ENCODE results near the gene PTBP2. TPM values are rescaled to one million over a fixed set of nuclear protein-coding genes. Genes with fewer than 3 reads are reported as not detected.

PTBP2 gene
- total RNA-seq, 1 experiment from 2014 or later: 13.2 TPM

DNA sequence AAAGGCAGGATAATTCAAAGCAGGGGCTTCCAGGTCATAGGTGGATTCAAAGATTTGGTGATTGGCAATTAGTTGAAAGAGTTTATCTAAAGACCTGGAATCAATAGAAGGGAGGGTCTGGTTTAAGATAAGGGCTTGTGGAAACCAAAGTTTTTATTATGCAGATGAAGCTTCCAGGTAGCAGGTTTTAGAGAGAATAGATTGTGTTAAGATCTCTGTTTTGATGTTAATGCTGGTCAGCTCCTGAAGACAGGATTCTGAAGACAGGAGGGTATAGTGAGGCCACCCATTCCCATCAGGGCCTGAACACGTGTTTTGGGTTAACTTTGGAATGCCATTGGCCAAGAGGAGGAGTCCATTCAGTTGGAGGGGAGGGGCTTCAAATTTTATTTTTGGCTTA lies 6.1 kb upstream of the PTBP2 start:
- H3K4me2 ChIP-seq (ENCODE audit: low read length): no peak overlapping the region
- CTCF ChIA-PET: no interaction called here
- no peaks in the 10 kb centered on the region for H3K9me2 ChIP-seq (ENCODE audit: insufficient read depth)
- no peak overlapping the region for H3K9ac ChIP-seq (ENCODE audit: low read length)
- H4K20me1 ChIP-seq (ENCODE audit: insufficient read depth): no peaks in the 10 kb centered on the region
- H3K4me3 ChIP-seq (replicated peaks in 1 of 2; ENCODE audit: low read depth in 1 of 2, low read length in 2 of 2): no peak overlapping the region
- intact Hi-C loops (cut with micrococcal nuclease): no loop called here
- DNase-seq (ENCODE audit: low read depth, low spot score): no peak
- POLR2A ChIA-PET: no interaction called here
- no peaks in the 10 kb centered on the region for H3K36me3 ChIP-seq (ENCODE audit: control insufficient read depth in 1 of 2, insufficient read depth in 2 of 2, low read length in 2 of 2)
- no peaks in the 10 kb centered on the region for H3K4me1 ChIP-seq (ENCODE audit: control insufficient read depth in 1 of 2, insufficient read depth in 2 of 2, low read length in 2 of 2)
- no peaks in the 10 kb centered on the region for H3K27me3 ChIP-seq (ENCODE audit: insufficient read depth, low read length)
- TF ChIP-seq ZNF274 (IDR thresholded peaks at IDR 0.05; ENCODE audit: low read depth, low read length): no peak
- no peak for TF ChIP-seq CEBPB (IDR thresholded peaks at IDR 0.05; ENCODE audit: low read depth)
- no peak for TF ChIP-seq POLR2AphosphoS5 (IDR thresholded peaks at IDR 0.05; ENCODE audit: low read depth, low read length)
- no peak for TF ChIP-seq SP1 (IDR thresholded peaks at IDR 0.05; ENCODE audit: low read depth)
- no peaks in the 10 kb centered on the region for H3K79me2 ChIP-seq (ENCODE audit: insufficient read depth, low read length)
- H3K27ac ChIP-seq (ENCODE audit: low read depth, low read length): no peak overlapping the region
- BruUV-seq (replicated peaks): no TSS peak
- H3K9me3 ChIP-seq (ENCODE audit: control insufficient read depth in 1 of 2, insufficient read depth in 1 of 2, low read depth in 1 of 2, low read length in 2 of 2): no peaks in the 10 kb centered on the region
- ATAC-seq: no peak
- no peak overlapping the region for H2AFZ ChIP-seq (ENCODE audit: low read depth, low read length, poor library complexity, severe bottlenecking)
- RAD21 ChIA-PET (ENCODE audit: low non-redundant PET in 1 of 2, low total read pairs in 2 of 2, uncharacterized antibody in 2 of 2, unreplicated experiment in 2 of 2): no interaction called here

DNA sequence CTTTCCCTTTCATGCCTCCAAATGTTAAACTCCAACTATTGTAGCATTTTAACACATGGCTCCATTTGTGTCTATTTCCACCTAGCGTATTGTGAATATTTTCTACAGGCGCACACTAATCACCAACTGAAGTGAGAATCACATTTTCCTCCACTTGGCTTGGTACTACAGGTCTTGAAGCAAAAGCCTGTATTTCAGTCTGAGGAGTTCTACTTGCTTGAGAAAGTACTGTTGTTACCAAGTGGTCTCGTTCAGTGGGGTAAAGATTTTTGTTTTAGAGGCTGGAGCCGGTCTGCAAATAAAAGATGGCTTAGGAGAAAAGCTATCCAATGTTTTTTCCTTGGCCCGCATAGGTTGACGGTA lies 550 bp upstream of the PTBP2 start:
- Histone ChIP-seq H2AFZ (ENCODE audit: low read depth, low read length, poor library complexity, severe bottlenecking) (peak overlapping the region; percentile 90), H3K36me3 (ENCODE audit: control insufficient read depth in 1 of 2, insufficient read depth in 2 of 2, low read length in 2 of 2) (0 out of 4 replicates have a peak, but pooled peaks cover 0 to 3% of the 10 kb centered on the region in 2 experiments), H3K4me3 (replicated peaks in 1 of 2; ENCODE audit: low read depth in 1 of 2, low read length in 2 of 2) (peak overlapping the region; percentile 62 to 99), H3K27ac (ENCODE audit: low read depth, low read length) (peak overlapping the region; percentile 71), H3K9me2 (ENCODE audit: insufficient read depth) (no peaks in the 10 kb centered on the region), H3K79me2 (ENCODE audit: insufficient read depth, low read length) (peaks cover 44% of the 10 kb centered on the region), H3K27me3 (ENCODE audit: insufficient read depth, low read length) (no peaks in the 10 kb centered on the region), H3K4me2 (ENCODE audit: low read length) (peak overlapping the region; percentile 76), H3K9me3 (ENCODE audit: control insufficient read depth in 1 of 2, insufficient read depth in 1 of 2, low read depth in 1 of 2, low read length in 2 of 2) (no peaks in the 10 kb centered on the region), H4K20me1 (ENCODE audit: insufficient read depth) (no peaks in the 10 kb centered on the region), H3K9ac (ENCODE audit: low read length) (peak overlapping the region; percentile 98), H3K4me1 (ENCODE audit: control insufficient read depth in 1 of 2, insufficient read depth in 2 of 2, low read length in 2 of 2) (peaks cover 0 to 19% of the 10 kb centered on the region in 2 experiments; a peak in 3 of 4 replicates)
- no peak for TF ChIP-seq EZH2 (IDR thresholded peaks at IDR 0.05)
- TF ChIP-seq ELF1 (IDR thresholded peaks at IDR 0.05; ENCODE audit: borderline replicate concordance, low read depth): no peak
- TF ChIP-seq, protein P1, sequence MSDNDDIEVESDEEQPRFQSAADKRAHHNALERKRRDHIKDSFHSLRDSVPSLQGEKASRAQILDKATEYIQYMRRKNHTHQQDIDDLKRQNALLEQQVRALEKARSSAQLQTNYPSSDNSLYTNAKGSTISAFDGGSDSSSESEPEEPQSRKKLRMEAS (IDR thresholded peaks at IDR 0.05): no peak
- no peak for TF ChIP-seq CEBPB (IDR thresholded peaks at IDR 0.05; ENCODE audit: low read depth)
- no peak for TF ChIP-seq CBX3 (IDR thresholded peaks at IDR 0.05; ENCODE audit: low read depth)
- peak; percentile 4; the same call in 1 of the 2 replicates for ATAC-seq
- intact Hi-C loops (cut with micrococcal nuclease): no loop called here
- ChIA-PET CTCF (no interaction called here), RAD21 (ENCODE audit: low non-redundant PET in 1 of 2, low total read pairs in 2 of 2, uncharacterized antibody in 2 of 2, unreplicated experiment in 2 of 2) (no interaction called here), POLR2A (no interaction called here)
- no TSS peak for BruUV-seq (replicated peaks)
- DNase-seq (ENCODE audit: low read depth, low spot score): no peak

Data from HCT116 (cell line).